ENCODE results near the gene SCLT1. TPM values are rescaled to one million over a fixed set of nuclear protein-coding genes. Genes with fewer than 3 reads are reported as not detected.

SCLT1 gene
- total and polyA plus RNA-seq, 8 donors = 3.4 to 7.3 (median 6.1) TPM

GRCh38 chr4:129111919-129112318 lies 18.6 kb upstream of the SCLT1 start:
- Histone ChIP-seq H3K4me3 (no peak overlapping the region), H3K27me3 (no peaks in the 10 kb centered on the region), H3K4me1 (peaks cover 7 to 13% (median 11%) of the 10 kb centered on the region in 3 donors), H3K36me3 (no peaks in the 10 kb centered on the region), H3K9me3 (no peaks in the 10 kb centered on the region), H3K27ac (no peak overlapping the region)
- intact Hi-C loops (cut with DNase I) = no loop called here
- TF ChIP-seq CTCF (IDR thresholded peaks at IDR 0.05) = no peak
- DNase-seq = no peak
- ATAC-seq = no peak
- FAIRE-seq = no peak

- no peaks in the 10 kb centered on the region for H3K9me3 ChIP-seq
- no peaks in the 10 kb centered on the region for H3K27me3 ChIP-seq
- TF ChIP-seq CTCF (IDR thresholded peaks at IDR 0.05) = no peak
- DNase-seq (no peak), FAIRE-seq (no peak), ATAC-seq (no peak)
- no peak overlapping the region for H3K4me3 ChIP-seq
- H3K27ac ChIP-seq = no peak overlapping the region
- intact Hi-C loops (cut with DNase I) = no loop called here
- WGBS, 2 donors = 56 to 67% methylated on average over 3 of the region's 3 CpGs
- H3K4me1 ChIP-seq = peaks cover 7 to 13% (median 11%) of the 10 kb centered on the region in 3 donors
- no peaks in the 10 kb centered on the region for H3K36me3 ChIP-seq
These were observed 17.6 kb upstream of the SCLT1 start for GRCh38 chr4:129110931-129111330.

- Histone ChIP-seq H3K27ac (peak overlapping the region in 1 of 4 donors; percentile 30), H3K27me3 (no peaks in the 10 kb centered on the region)
These were observed 16.9 kb upstream of the SCLT1 start for GRCh38 chr4:129109965-129110824.

GRCh38 chr4:129098531-129099001 lies 5.2 kb upstream of the SCLT1 start:
- Histone ChIP-seq H3K4me3 (no peak overlapping the region), H3K36me3 (no peaks in the 10 kb centered on the region), H3K9me3 (no peaks in the 10 kb centered on the region), H3K4me1 (peaks cover 2 to 20% (median 17%) of the 10 kb centered on the region in 3 donors), H3K27me3 (no peaks in the 10 kb centered on the region), H3K27ac (no peak overlapping the region)
- no peak for TF ChIP-seq CTCF (IDR thresholded peaks at IDR 0.05)
- no peak for ATAC-seq
- FAIRE-seq = no peak
- intact Hi-C loops (cut with DNase I) = no loop called here
- no peak for DNase-seq

More at GRCh38 chr4:129109965-129110824, 16.9 kb upstream of the SCLT1 start:
- TF ChIP-seq CTCF (IDR thresholded peaks at IDR 0.05) = no peak
- DNase-seq = peak in 1 of 6 donors; percentile 27
- no peaks in the 10 kb centered on the region for H3K9me3 ChIP-seq
- FAIRE-seq = no peak
- peak; percentile 33 to 77 (median 66) for ATAC-seq
- peaks cover 7 to 13% (median 11%) of the 10 kb centered on the region in 3 donors for H3K4me1 ChIP-seq
- 48 to 53% methylated on average over 3 of the region's 3 CpGs for WGBS, 2 donors
- H3K36me3 ChIP-seq = no peaks in the 10 kb centered on the region
- intact Hi-C loops (cut with DNase I) = no loop called here
- H3K4me3 ChIP-seq = no peak overlapping the region

Data from pancreas (tissue), 10 donors.